ENCODE data around the gene GIMAP5.

GRCh38 chr7:150769768-150770167, 32.5 kb downstream of the GIMAP5 start:
- TF ChIP-seq POLR2AphosphoS5 (IDR thresholded peaks at IDR 0.05), result no peak
- TF ChIP-seq CTCF (IDR thresholded peaks at IDR 0.05), result no peak

All from gastroesophageal sphincter (tissue), 3 donors.